ENCODE data around the gene MRPL50. TPM values are rescaled to one million over a fixed set of nuclear protein-coding genes. Genes with fewer than 3 reads are reported as not detected.

The MRPL50 gene
- total RNA-seq, 1 experiment from 2014 or later, result 20.0 TPM

DNA sequence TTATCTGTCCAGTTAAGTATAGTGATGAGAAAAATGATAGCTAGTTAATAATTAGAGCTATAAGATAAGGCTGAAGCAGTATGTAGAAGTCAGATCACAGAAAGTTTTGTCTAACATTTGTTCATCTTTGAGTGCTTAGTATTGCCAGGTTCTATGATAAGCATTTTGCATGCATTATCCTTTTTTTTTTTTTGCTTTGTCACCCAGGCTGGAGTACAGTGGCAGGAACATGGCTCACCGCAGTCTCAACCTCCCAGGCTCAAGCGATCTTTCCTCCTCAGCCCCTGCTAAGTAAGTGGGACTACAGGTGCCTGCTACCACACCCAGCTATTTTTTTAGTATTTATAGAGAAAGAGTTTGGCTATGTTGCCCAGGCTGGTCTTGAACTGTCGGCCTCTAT lies 31.1 kb downstream of the MRPL50 start:
- H3K4me1 ChIP-seq (ENCODE audit: insufficient read depth, low read length), result no peaks in the 10 kb centered on the region
- H2AK5ac ChIP-seq (ENCODE audit: insufficient read length, low read length), result no peak overlapping the region
- no peaks in the 10 kb centered on the region for H3K79me1 ChIP-seq (ENCODE audit: insufficient read depth, low read depth, low read length, poor library complexity, severe bottlenecking)
- DNase-seq, result no peak
- no peak overlapping the region for H4K91ac ChIP-seq (ENCODE audit: insufficient read length, low read depth, low read length)
- Mint-ChIP-seq H3K27ac (no peak overlapping the region), H3K9me3 (no peaks in the 10 kb centered on the region), H3K27me3 (ENCODE audit: low read depth) (no peaks in the 10 kb centered on the region), H3K36me3 (ENCODE audit: insufficient read depth in 1 of 3, low read depth in 3 of 3) (no peaks in the 10 kb centered on the region), H3K4me1 (peaks cover 0 to 3% of the 10 kb centered on the region in 2 experiments; a peak in 3 of 4 replicates), H3K4me3 (no peak overlapping the region)
- H3K27ac ChIP-seq (ENCODE audit: insufficient read length, low read depth, low read length), result no peak overlapping the region
- no peaks in the 10 kb centered on the region for H4K20me1 ChIP-seq (ENCODE audit: control insufficient read depth, insufficient read depth, insufficient read length)
- no peak overlapping the region for H2BK5ac ChIP-seq (ENCODE audit: insufficient read length, low read length)
- H3K23me2 ChIP-seq (ENCODE audit: insufficient read length, low read depth, low read length, poor library complexity, severe bottlenecking), result no peaks in the 10 kb centered on the region
- H3K23ac ChIP-seq (ENCODE audit: insufficient read length, low read depth, low read length), result no peak overlapping the region
- no peaks in the 10 kb centered on the region for H3K27me3 ChIP-seq (ENCODE audit: insufficient read depth, low read length)
- TF ChIP-seq, protein P1, sequence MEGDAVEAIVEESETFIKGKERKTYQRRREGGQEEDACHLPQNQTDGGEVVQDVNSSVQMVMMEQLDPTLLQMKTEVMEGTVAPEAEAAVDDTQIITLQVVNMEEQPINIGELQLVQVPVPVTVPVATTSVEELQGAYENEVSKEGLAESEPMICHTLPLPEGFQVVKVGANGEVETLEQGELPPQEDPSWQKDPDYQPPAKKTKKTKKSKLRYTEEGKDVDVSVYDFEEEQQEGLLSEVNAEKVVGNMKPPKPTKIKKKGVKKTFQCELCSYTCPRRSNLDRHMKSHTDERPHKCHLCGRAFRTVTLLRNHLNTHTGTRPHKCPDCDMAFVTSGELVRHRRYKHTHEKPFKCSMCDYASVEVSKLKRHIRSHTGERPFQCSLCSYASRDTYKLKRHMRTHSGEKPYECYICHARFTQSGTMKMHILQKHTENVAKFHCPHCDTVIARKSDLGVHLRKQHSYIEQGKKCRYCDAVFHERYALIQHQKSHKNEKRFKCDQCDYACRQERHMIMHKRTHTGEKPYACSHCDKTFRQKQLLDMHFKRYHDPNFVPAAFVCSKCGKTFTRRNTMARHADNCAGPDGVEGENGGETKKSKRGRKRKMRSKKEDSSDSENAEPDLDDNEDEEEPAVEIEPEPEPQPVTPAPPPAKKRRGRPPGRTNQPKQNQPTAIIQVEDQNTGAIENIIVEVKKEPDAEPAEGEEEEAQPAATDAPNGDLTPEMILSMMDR (conservative IDR thresholded peaks at IDR 0.05), result no peak
- H2BK12ac ChIP-seq (ENCODE audit: insufficient read length, low read depth, low read length), result no peak overlapping the region
- H2BK15ac ChIP-seq (ENCODE audit: low read depth, low read length), result no peak overlapping the region
- no peak overlapping the region for H2BK20ac ChIP-seq (ENCODE audit: low read depth, low read length, poor library complexity, severe bottlenecking)
- no peaks in the 10 kb centered on the region for H3K9me3 ChIP-seq (ENCODE audit: control insufficient read depth, low read depth, low read length)
- no peak overlapping the region for H2BK120ac ChIP-seq (ENCODE audit: low read depth, low read length, poor library complexity, severe bottlenecking)
- H3K4ac ChIP-seq (ENCODE audit: low read depth, low read length), result no peak overlapping the region
- H3K79me2 ChIP-seq (ENCODE audit: insufficient read depth, low read length), result no peaks in the 10 kb centered on the region
- H3K56ac ChIP-seq (ENCODE audit: insufficient read length, low read depth, low read length), result no peak overlapping the region
- H2AFZ ChIP-seq (ENCODE audit: low read length), result no peak overlapping the region
- H3K9ac ChIP-seq (ENCODE audit: extremely low read depth, insufficient read length, low read length), result no peak overlapping the region
- no peak overlapping the region for H3K18ac ChIP-seq (ENCODE audit: insufficient read length, low read depth, low read length)
- H4K5ac ChIP-seq (ENCODE audit: insufficient read length, low read depth, low read length), result no peak overlapping the region
- WGBS (ENCODE audit: extremely low coverage, insufficient read length, low lambda C conversion rate), result no CpG with 5 or more reads among the region's 3 CpGs
- no peak overlapping the region for H4K8ac ChIP-seq (replicated peaks; ENCODE audit: insufficient read length, low read depth, low read length)
- H3T11ph ChIP-seq (ENCODE audit: low read length), result no peak overlapping the region
- no peak overlapping the region for H3K14ac ChIP-seq (ENCODE audit: insufficient read depth, low read length)
- H3K4me2 ChIP-seq (ENCODE audit: insufficient read depth, insufficient read length, low read length), result no peak overlapping the region

Data from H9 (cell line).